K562 treated with DMSO at 1 percent for 24 hours (cell line): ENCODE measurements around the gene GLUL. TPM values are rescaled to one million over a fixed set of nuclear protein-coding genes. Genes with fewer than 3 reads are reported as not detected.

ENCODE experiments used
- total RNA-seq: library from RNA; unstranded; fragments of 300-600 nt; gene quantifications from 2 replicates; pipeline ENCODE4 v1.2.3, GENCODE V29; 2022; ENCODE audit warnings: low read depth; ENCODE audit not compliant: insufficient read depth

GLUL gene
- total RNA-seq = 472 and 485 TPM in 2 replicates

GRCh38 chr1:182391362-182392049 lies at the start of gene GLUL:
Gene GLUL (minus strand): TSS chr1:182391790. CDS start chr1:182388737, 3,053 bp downstream.

GRCh38 chr1:182400567-182400966 lies 9.0 kb upstream of the GLUL start, which contains the start of gene TEDDM1:
Gene TEDDM1 (minus strand): TSS chr1:182400667. CDS start chr1:182400485, 182 bp downstream.

Other genes with a start within 250 kb of the GLUL start
- gene TEDDM1, start 8.9 kb upstream of the GLUL start, total RNA-seq = not detected in 2 replicates
- gene RGSL1, start 58.4 kb upstream of the GLUL start, total RNA-seq = not detected in 2 replicates
- gene RNASEL, start 197.5 kb upstream of the GLUL start, total RNA-seq = 8.9 and 12.0 TPM in 2 replicates
- gene RGS16, start 212.6 kb upstream of the GLUL start, total RNA-seq = 1.7 and 2.0 TPM in 2 replicates